GM13977 (cell line): Measurements from ENCODE around the gene AIF1.

Experiments
- DNase-seq: peaks from one replicate; pipeline ENCODE4 v3.0.0; 2012; ENCODE audit warnings: low spot score
- in situ Hi-C: fragments of 300-500 bp; cut with MboI; formaldehyde crosslinking; loops from one replicate; pipeline ENCODE4 v1.12.0; 2022; ENCODE audit warnings: low sequenced_read_pairs, low pct_unique_long_range_greater_than_20kb, mixed read lengths, inconsistent platforms; ENCODE audit not compliant: unreplicated experiment
- TF ChIP-seq, protein P1 (sequence below): IDR thresholded peaks from 2 replicates; pipeline ENCODE4 v1.5.1; 2012; ENCODE audit warnings: mild to moderate bottlenecking, control low read depth; ENCODE audit not compliant: insufficient read depth; ENCODE audit errors: extremely low read depth, missing control alignments

Gene AIF1

DNA sequence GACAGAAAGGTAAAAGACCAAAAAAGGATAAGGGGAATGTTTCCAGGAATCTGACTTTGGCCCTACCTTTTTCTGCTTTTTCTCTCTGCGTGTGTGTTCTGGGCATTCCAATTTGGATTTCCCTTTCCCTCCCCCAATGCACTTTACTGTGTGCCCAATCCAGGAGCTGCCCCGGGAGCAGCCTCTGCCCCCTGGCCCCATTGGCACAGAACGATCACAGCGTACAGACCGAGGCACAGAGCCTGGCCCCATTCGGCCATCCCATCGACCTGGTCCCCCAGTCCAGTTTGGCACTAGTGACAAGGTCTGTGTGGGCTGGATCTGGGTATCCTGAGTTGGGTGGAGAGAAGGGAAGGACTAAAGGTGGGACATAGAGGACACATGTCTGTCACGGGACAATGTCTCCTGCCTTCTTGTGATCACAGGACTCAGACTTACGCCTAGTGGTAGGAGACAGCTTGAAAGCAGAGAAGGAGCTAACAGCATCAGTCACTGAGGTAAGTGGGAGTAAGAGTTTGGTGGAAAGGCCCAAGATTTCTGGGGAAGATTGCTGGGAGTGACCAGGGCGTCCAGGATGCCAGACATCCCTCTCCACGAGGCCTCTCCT, 20.0 kb downstream of the AIF1 start:
- TF ChIP-seq, protein P1, sequence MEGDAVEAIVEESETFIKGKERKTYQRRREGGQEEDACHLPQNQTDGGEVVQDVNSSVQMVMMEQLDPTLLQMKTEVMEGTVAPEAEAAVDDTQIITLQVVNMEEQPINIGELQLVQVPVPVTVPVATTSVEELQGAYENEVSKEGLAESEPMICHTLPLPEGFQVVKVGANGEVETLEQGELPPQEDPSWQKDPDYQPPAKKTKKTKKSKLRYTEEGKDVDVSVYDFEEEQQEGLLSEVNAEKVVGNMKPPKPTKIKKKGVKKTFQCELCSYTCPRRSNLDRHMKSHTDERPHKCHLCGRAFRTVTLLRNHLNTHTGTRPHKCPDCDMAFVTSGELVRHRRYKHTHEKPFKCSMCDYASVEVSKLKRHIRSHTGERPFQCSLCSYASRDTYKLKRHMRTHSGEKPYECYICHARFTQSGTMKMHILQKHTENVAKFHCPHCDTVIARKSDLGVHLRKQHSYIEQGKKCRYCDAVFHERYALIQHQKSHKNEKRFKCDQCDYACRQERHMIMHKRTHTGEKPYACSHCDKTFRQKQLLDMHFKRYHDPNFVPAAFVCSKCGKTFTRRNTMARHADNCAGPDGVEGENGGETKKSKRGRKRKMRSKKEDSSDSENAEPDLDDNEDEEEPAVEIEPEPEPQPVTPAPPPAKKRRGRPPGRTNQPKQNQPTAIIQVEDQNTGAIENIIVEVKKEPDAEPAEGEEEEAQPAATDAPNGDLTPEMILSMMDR, result no peak
- DNase-seq, result no peak

DNA sequence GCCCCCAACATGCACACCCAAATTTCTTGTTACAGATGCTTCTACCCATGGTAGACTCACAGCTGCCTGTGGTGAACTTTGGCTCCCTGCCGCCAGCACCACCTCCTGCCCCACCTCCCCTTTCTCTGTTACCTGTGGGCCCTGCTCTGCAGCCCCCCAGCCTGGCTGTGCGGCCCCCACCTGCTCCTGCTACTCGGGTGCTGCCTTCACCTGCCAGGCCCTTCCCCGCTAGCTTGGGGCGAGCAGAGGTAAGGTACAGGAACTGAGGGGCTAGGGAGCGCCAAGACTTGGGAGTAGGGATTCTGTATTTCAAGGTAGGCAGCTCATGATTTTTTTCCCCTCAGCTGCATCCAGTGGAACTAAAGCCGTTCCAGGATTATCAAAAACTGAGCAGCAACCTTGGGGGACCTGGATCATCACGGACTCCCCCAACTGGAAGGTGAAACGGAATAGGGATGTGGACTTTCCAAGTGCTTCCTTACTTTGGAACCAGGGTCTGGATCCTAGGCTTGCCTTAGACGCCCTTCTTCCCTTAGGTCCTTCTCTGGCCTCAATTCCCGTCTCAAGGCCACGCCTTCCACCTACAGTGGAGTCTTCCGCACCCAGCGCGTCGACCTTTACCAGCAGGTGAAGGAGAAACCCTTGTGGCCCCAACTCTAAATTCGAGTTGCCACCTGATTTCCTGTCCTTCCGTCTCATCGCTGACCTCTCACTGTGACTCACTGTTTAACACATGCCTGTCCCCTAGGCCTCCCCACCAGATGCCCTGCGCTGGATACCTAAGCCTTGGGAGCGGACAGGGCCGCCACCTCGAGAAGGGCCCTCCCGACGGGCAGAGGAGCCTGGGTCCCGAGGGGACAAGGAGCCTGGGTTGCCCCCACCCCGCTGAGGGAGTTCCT, 21.9 kb downstream of the AIF1 start:
- in situ Hi-C loops, result no loop called here
- DNase-seq, result no peak
- TF ChIP-seq, protein P1, result no peak

More for the DNA sequence above, 20.0 kb downstream of the AIF1 start:
- in situ Hi-C loops, result no loop called here

DNA sequence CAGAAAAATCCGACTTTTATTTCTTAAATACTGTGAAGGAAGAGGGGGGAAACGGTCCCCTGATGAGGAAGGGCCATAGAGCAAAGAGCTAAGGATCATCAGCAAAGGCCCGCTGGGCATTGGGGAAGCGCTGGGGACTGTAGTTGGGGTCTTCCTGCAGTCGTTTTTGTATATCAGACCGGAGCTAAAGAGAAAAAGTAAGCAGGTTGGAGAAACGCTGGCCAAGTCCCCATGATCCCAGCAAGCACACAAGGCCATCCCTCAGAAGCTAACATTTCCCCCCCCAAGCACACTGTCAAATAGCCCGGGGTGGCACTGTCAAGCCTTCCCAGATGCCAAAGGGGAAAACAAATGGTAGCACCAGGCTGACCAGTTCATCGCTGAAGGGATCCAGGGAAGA, 24.0 kb downstream of the AIF1 start:
- no peak for DNase-seq
- TF ChIP-seq, protein P1, result no peak
- in situ Hi-C loops, result no loop called here

DNA sequence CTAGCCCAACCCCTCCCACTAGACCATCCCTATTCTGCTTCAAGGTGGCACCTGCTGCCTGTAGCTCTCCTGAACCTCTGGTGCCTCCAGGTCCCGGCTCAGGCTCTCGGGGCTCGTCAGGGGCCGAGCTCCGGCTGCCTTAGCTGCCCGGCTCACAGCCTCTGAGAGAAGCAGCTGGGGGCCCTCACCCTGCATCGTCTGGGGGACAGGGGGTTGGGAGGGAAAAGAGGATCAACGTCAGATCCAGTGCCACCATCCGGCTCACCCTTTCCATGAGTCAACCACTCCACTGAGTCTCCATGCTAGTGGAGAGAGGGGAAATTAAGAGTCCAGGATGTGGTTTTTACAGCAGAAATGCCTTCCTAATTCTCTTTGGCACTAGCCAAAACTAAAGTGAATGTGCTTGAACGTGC, 24.4 kb downstream of the AIF1 start:
- DNase-seq, result no peak
- TF ChIP-seq, protein P1, result no peak
- in situ Hi-C loops, result no loop called here

DNA sequence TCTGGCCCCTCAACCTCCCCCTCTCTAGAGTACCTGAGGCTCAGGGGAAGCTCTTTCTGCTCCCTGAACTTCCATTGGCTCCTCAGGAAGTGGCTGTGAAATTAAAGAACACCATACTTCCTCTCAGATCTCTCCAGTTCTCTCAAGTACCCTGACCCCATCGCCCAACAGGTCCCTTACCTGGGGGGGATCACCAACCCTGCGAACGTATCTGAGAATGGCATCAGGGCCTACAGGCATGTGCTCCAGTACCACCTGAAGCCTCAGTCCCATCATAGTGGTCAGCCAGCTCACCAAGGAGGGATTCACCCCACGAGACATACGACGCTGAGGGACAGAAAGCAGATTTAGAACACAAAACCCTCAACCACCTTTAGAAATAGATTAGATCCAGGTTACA, 25.6 kb downstream of the AIF1 start:
- TF ChIP-seq, protein P1, result no peak
- in situ Hi-C loops, result no loop called here

DNA sequence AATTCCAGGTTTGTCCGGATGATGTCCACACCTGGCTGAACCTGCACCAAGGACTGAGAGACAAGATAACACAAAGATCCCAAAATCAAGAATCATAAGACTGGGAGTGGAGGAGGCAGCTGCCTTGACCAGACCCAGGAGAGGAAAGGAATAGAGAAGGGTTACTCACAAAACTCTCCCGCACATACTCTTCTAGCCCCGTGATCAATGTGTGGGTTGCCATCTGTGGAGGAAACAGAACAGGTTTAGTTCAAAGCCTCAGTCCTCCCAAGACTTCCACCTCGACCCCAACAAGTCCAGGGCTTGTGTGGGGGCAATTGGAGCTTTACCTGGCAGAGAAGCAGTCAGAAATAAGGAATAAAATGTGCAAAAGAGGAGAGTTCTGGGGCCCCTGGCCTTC, 26.3 kb downstream of the AIF1 start:
- TF ChIP-seq, protein P1, result no peak
- no peak for DNase-seq
- in situ Hi-C loops, result no loop called here

More for the DNA sequence above, 25.6 kb downstream of the AIF1 start:
- DNase-seq, result no peak
